M059J (cell line): ENCODE results near the gene ZNF564. TPM values are rescaled to one million over a fixed set of nuclear protein-coding genes. Genes with fewer than 3 reads are reported as not detected.
"Not testable (repeated sequence)": the region's sequence is repeated elsewhere in the genome, so short reads cannot be mapped to it uniquely, and the experiment has no call there.

ENCODE experiments used
- DNase-seq: peaks from one replicate; pipeline ENCODE4 v3.0.0-alpha.2; 2012; ENCODE audit warnings: low read depth
- total RNA-seq: library from RNA; depleted of rRNA; stranded (reverse); fragments of >200 nt; shearing (Covaris generic); gene quantifications from 2 replicates; pipeline ENCODE4 v1.2.3, GENCODE V29; 2014; rRNA removed

ZNF564 gene
- total RNA-seq, 1 experiment from 2014 or later: 8.7 TPM

- DNase-seq: no peak
These were observed 54.2 kb downstream of the ZNF564 start for GRCh38 chr19:12497032-12497431.

GRCh38 chr19:12496480-12496879 is 54.8 kb downstream of the ZNF564 start:
- no peak for DNase-seq

DNA sequence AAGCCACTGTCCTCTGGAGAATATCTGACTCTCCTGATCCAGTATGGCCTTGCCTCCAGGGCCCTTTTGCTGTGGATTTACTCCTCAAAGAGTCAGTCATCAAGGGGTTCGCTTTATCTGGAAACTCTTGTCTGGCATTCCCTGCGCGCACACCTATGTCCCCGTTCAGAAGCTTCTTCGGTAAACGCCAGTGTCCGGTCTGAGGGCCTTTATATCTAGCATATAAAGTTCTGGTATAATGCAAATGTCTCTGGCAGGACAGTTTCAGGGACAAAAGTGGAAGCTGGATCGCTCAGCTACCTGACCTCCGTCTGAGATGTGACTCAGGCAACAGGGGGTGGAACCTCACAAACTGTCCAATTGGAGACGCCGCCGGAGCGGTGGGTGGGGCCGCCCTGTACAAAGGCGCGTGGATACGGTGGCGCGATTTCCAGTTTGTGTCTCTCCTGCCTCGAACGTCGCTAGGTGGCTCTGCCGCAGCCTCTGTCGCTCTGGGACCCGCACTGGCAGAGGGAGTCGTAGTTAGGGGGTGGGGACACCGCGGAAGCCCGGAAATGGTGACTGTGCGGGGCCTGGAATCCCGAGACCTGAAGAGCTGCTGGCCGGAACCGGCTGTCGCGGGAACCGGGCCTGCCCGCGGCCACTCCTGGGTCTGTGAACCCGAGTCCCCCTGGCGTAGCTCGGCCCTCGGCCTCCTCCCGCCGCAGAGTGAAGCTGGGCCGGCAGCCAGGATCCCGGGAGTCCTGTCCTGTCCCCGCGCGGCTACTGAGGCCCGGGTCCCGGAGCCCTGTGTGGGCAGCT is 56.1 kb downstream of the ZNF564 start:
- DNase-seq: peak; percentile 95

GRCh38 chr19:12494260-12494860 is 56.9 kb downstream of the ZNF564 start:
- no peak for DNase-seq

- not testable (repeated sequence) for DNase-seq
These were observed 65.0 kb downstream of the ZNF564 start for GRCh38 chr19:12486265-12486783.

GRCh38 chr19:12485571-12485970 is 65.7 kb downstream of the ZNF564 start:
- DNase-seq: peak; percentile 13

- DNase-seq: no peak
These were observed 66.2 kb downstream of the ZNF564 start for GRCh38 chr19:12485052-12485416.

- peak; percentile 83 for DNase-seq
These were observed 66.8 kb downstream of the ZNF564 start, which contains the start of gene ZNF709 for GRCh38 chr19:12484371-12485051. Gene ZNF709, minus strand, starts transcription at chr19:12484816. Its CDS starts 159 bp downstream, at chr19:12484657.

- DNase-seq: peak; percentile 15
These were observed 67.3 kb downstream of the ZNF564 start for GRCh38 chr19:12484011-12484370.

DNA sequence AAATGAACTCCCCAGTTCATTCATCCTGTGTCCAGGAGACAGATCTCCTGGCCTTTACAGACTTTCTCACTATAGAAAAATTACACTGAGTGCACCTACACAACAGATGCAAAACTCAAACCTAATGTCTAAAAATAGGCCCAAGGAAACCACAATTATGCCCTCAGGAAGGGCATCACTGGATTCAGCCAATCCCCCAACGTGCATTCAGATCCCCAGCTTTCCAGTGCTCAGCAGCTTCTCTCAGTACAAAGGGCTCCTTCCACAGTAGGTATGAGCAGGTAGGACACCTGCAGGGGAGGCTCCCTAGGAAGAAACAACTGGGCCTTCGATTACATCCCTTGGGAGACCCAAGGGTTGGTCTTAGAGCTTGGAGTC is 68.8 kb downstream of the ZNF564 start:
- peak; percentile 32 for DNase-seq

DNA sequence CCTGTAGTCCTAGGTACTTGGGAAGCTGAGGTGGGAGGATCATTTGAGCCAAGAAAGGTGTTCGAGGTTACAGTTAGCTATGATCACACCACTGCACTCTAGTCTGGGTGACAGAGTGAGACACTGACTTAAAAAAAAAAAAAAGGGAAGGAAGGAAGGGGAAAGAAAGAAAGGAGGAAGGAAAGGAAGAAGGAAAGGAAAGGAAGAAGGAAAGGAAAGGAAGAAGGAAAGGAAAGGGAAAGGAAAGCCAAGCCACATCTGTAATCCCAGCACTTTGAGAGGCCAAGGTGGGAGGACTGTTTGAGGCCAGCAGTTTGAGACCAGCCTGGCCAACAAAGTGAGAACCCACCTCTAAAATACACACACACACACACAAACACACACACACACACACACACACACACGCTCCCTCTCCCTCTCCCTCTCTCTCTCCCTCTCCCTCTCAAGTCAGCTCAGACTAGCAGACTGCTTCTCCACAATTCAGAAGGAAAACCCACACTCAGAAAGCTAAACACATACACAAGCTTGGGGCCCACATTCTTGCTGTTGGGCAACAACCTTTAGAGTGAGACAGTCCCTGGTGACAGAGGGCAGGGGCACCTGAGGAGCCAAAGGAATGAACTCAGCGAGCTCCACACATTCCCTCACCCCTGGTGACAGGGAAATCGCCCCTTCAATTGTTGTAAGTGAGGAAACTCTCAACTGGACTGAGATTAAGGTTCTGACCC is 69.3 kb downstream of the ZNF564 start:
- DNase-seq: no peak

DNA sequence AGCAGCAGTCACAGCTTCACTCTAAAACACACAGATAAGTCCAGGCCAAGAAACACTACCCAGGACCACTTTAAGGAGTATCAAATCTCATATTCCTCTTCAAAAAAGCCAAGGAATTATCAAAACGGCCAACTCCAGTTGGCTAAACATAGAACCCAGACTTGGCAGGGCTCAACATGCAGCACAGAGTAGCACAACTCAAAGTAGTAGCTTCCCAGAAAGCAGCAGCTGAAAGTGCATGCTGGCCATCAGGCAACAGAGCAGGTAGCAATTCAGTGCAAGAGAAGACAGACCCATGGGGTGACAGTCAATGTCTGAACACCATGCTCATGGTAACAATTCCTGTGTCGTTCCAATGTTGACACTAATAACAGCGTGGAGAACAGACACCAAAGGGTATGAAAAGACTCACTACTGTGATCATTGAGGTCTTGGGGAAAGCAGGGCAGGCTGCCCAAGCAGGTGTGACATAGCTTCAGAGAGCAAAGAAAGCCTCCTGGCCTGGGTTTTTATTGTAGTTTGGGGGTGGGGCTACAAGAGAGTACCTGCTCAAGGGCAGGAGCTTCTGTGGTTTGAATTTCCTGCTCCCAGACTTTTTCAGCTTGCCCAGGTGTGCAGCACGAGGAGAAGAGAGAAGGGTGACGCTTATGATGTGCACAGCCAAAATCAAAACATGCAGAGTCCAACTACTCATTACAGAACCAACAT is 72.9 kb downstream of the ZNF564 start:
- DNase-seq: no peak

Other genes starting within 250 kb of the ZNF564 start
- gene ZNF563, start 217.8 kb downstream of the ZNF564 start, total RNA-seq: 0.42 and 5.0 TPM in 2 replicates
- gene ZNF442, start 185.8 kb downstream of the ZNF564 start, total RNA-seq: 2.8 and 3.8 TPM in 2 replicates
- 2.3 and 6.1 TPM in 2 replicates for gene ZNF799, start 150.2 kb downstream of the ZNF564 start, total RNA-seq
- 2.2 and 5.7 TPM in 2 replicates for gene ZNF443, start 110.5 kb downstream of the ZNF564 start, total RNA-seq
- 2.1 and 3.2 TPM in 2 replicates for gene ZNF709, start 66.7 kb downstream of the ZNF564 start, total RNA-seq
- gene ZNF490, start 59.3 kb upstream of the ZNF564 start, total RNA-seq: 6.3 and 7.9 TPM in 2 replicates
- gene ZNF791, start 59.4 kb upstream of the ZNF564 start, total RNA-seq: 12.8 and 27.7 TPM in 2 replicates
- 57.8 and 68.4 TPM in 2 replicates for gene MAN2B1, start 115.3 kb upstream of the ZNF564 start, total RNA-seq
- gene WDR83, start 115.3 kb upstream of the ZNF564 start, total RNA-seq: 9.6 and 10.5 TPM in 2 replicates
- 82.7 and 108 TPM in 2 replicates for gene DHPS, start 130.4 kb upstream of the ZNF564 start, total RNA-seq
- not detected in 2 replicates for gene GNG14, start 136.5 kb upstream of the ZNF564 start, total RNA-seq
- 12.0 and 14.5 TPM in 2 replicates for gene FBXW9, start 145.1 kb upstream of the ZNF564 start, total RNA-seq
- gene TNPO2, start 172.4 kb upstream of the ZNF564 start, total RNA-seq: 32.3 and 40.2 TPM in 2 replicates
- 272 and 329 TPM in 2 replicates for gene TRIR, start 183.2 kb upstream of the ZNF564 start, total RNA-seq
- 112 and 114 TPM in 2 replicates for gene GET3, start 186.0 kb upstream of the ZNF564 start, total RNA-seq
- gene BEST2, start 200.3 kb upstream of the ZNF564 start, total RNA-seq: not detected in 2 replicates
- gene HOOK2, start 224.1 kb upstream of the ZNF564 start, total RNA-seq: 7.2 and 8.4 TPM in 2 replicates
- gene JUNB, start 240.0 kb upstream of the ZNF564 start, total RNA-seq: 68.3 and 92.5 TPM in 2 replicates